ENCODE data around the gene CTIF.

The CTIF gene

DNA sequence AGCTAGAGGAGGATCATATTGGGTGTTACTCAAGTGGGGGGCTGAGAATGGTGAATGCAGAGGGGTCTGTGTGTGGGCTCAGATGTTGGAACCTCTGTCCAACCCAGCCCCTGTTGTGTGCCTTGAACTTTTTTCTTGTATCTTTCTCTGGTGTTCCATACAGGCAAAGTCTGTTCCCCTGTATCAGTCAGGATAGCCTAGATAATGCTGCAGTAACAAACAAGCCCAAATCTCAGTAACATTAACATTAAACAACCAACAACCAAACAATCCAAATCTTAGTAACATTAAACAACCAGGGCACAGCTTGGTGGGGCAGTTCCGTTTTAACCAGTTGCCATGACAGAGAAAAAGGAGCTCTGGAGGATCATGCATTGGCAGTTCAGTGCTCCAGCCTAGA lies 103.7 kb downstream of the CTIF start:
- Histone ChIP-seq H3K27me3 (ENCODE audit: control insufficient read depth in 3 of 3, insufficient read depth in 3 of 3, low read depth in 1 of 3, low read length in 3 of 3) (no peaks in the 10 kb centered on the region), H3K36me3 (replicated peaks in 1 of 2; ENCODE audit: control insufficient read depth in 2 of 2, insufficient read depth in 2 of 2, low read length in 2 of 2) (no peaks in the 10 kb centered on the region), H2BK15ac (ENCODE audit: low read length) (no peak overlapping the region), H3K4me1 (ENCODE audit: control insufficient read depth in 2 of 2, insufficient read depth in 1 of 2, low read depth in 1 of 2, low read length in 2 of 2) (peaks cover 0 to 2% of the 10 kb centered on the region in 2 donors), H4K8ac (ENCODE audit: low read depth, low read length) (no peak overlapping the region), H2BK12ac (ENCODE audit: low read length) (no peak overlapping the region), H3K9ac (ENCODE audit: low read depth, low read length, poor library complexity) (no peak overlapping the region), H3K27ac (replicated peaks; ENCODE audit: low read length) (no peak overlapping the region), H2AFZ (ENCODE audit: low read length) (no peak overlapping the region), H3K4ac (ENCODE audit: low read length) (no peak overlapping the region), H3K79me1 (ENCODE audit: low read depth, low read length) (no peaks in the 10 kb centered on the region), H2BK5ac (ENCODE audit: low read length) (no peak overlapping the region), H3K9me3 (replicated peaks in 1 of 2; ENCODE audit: control insufficient read depth in 2 of 2, insufficient read depth in 1 of 2, low read depth in 1 of 2, low read length in 2 of 2) (peaks cover 4% of the 10 kb centered on the region in 2 donors), H3K23ac (ENCODE audit: low read depth, low read length, poor library complexity) (no peak overlapping the region), H2BK120ac (ENCODE audit: low read depth, low read length) (no peak overlapping the region), H3K4me2 (ENCODE audit: insufficient read depth, low read length, poor library complexity, severe bottlenecking) (no peak overlapping the region), H4K91ac (ENCODE audit: low read depth, low read length, poor library complexity) (no peak overlapping the region), H3K18ac (ENCODE audit: low read length) (no peak overlapping the region), H2AK5ac (ENCODE audit: low read depth, low read length) (no peak overlapping the region), H3K4me3 (ENCODE audit: low read length in 2 of 2) (no peak overlapping the region), H3K14ac (ENCODE audit: low read length) (no peak overlapping the region)
- DNase-seq (ENCODE audit: low spot score): no peak
- WGBS, 2 donors (ENCODE audit: extremely low coverage in 2 of 2, insufficient read length in 2 of 2, insufficient replicate concordance in 1 of 2): no CpG with 5 or more reads among the region's 1 CpG

DNA sequence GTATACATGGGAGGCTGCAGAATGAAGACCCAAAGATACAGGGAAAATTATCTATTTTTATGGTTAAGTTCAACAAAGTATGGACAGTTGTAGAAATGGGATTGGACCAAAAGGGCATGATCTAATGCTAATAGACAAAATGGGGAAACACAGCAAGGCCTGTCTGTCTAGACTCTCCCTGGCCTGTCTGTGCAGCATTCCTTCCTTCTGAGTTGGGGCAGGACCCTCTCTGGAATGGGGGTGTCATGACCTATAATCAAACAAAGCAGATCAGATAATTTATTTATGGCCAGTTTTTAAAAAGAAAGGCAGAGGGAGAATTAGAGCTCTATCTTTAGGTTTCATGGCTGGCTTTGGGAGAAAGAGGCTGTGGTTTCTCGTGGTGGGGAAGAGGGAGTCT lies 104.4 kb downstream of the CTIF start:
- H2AK5ac ChIP-seq (ENCODE audit: low read depth, low read length): no peak overlapping the region
- no peak overlapping the region for H3K4ac ChIP-seq (ENCODE audit: low read length)
- H3K27me3 ChIP-seq (ENCODE audit: control insufficient read depth in 3 of 3, insufficient read depth in 3 of 3, low read depth in 1 of 3, low read length in 3 of 3): no peaks in the 10 kb centered on the region
- H3K9ac ChIP-seq (ENCODE audit: low read depth, low read length, poor library complexity): no peak overlapping the region
- H3K9me3 ChIP-seq (replicated peaks in 1 of 2; ENCODE audit: control insufficient read depth in 2 of 2, insufficient read depth in 1 of 2, low read depth in 1 of 2, low read length in 2 of 2): peaks cover 4% of the 10 kb centered on the region in 2 donors
- H3K4me1 ChIP-seq (ENCODE audit: control insufficient read depth in 2 of 2, insufficient read depth in 1 of 2, low read depth in 1 of 2, low read length in 2 of 2): peaks cover 0 to 2% of the 10 kb centered on the region in 2 donors
- no peak overlapping the region for H3K14ac ChIP-seq (ENCODE audit: low read length)
- no peak overlapping the region for H2BK120ac ChIP-seq (ENCODE audit: low read depth, low read length)
- H3K27ac ChIP-seq (replicated peaks; ENCODE audit: low read length): no peak overlapping the region
- no peak overlapping the region for H3K4me3 ChIP-seq (ENCODE audit: low read length in 2 of 2)
- H4K8ac ChIP-seq (ENCODE audit: low read depth, low read length): no peak overlapping the region
- H2BK5ac ChIP-seq (ENCODE audit: low read length): no peak overlapping the region
- H3K23ac ChIP-seq (ENCODE audit: low read depth, low read length, poor library complexity): no peak overlapping the region
- H2BK15ac ChIP-seq (ENCODE audit: low read length): no peak overlapping the region
- H3K36me3 ChIP-seq (replicated peaks in 1 of 2; ENCODE audit: control insufficient read depth in 2 of 2, insufficient read depth in 2 of 2, low read length in 2 of 2): no peaks in the 10 kb centered on the region
- H3K79me1 ChIP-seq (ENCODE audit: low read depth, low read length): no peaks in the 10 kb centered on the region
- no peak overlapping the region for H3K18ac ChIP-seq (ENCODE audit: low read length)
- no peak overlapping the region for H3K4me2 ChIP-seq (ENCODE audit: insufficient read depth, low read length, poor library complexity, severe bottlenecking)
- no peak overlapping the region for H4K91ac ChIP-seq (ENCODE audit: low read depth, low read length, poor library complexity)
- no peak for DNase-seq (ENCODE audit: low spot score)
- no peak overlapping the region for H2BK12ac ChIP-seq (ENCODE audit: low read length)
- no CpG with 5 or more reads among the region's 1 CpG for WGBS, 2 donors (ENCODE audit: extremely low coverage in 2 of 2, insufficient read length in 2 of 2, insufficient replicate concordance in 1 of 2)
- H2AFZ ChIP-seq (ENCODE audit: low read length): no peak overlapping the region

DNA sequence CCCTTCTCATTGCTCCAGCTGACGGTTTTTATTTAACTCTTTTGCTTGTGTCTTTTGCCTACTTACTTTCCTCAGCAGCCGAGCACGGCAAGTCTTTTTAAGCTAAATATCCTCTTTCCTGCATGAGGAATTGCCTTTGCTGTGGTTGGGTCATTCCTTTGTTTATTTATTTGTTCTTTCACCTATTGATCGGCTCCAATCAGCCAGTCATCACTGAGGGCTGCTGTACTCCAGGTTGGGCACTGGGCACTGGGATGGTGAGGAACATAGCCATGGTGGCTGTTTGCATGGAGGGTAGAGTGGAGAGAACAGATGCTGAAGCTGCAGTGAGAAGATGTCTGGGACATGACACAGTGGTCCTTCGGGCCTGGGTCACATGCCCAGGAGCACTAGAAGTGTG lies 105.2 kb downstream of the CTIF start:
- no peak overlapping the region for H3K4ac ChIP-seq (ENCODE audit: low read length)
- no peak overlapping the region for H3K14ac ChIP-seq (ENCODE audit: low read length)
- no peak overlapping the region for H2BK120ac ChIP-seq (ENCODE audit: low read depth, low read length)
- H3K4me1 ChIP-seq (ENCODE audit: control insufficient read depth in 2 of 2, insufficient read depth in 1 of 2, low read depth in 1 of 2, low read length in 2 of 2): peaks cover under 1 to 2% of the 10 kb centered on the region in 2 donors
- no peak overlapping the region for H3K4me3 ChIP-seq (ENCODE audit: low read length in 2 of 2)
- no CpG with 5 or more reads among the region's 5 CpGs for WGBS, 2 donors (ENCODE audit: extremely low coverage in 2 of 2, insufficient read length in 2 of 2, insufficient replicate concordance in 1 of 2)
- H3K36me3 ChIP-seq (replicated peaks in 1 of 2; ENCODE audit: control insufficient read depth in 2 of 2, insufficient read depth in 2 of 2, low read length in 2 of 2): no peaks in the 10 kb centered on the region
- no peak overlapping the region for H3K27ac ChIP-seq (replicated peaks; ENCODE audit: low read length)
- no peak overlapping the region for H2BK15ac ChIP-seq (ENCODE audit: low read length)
- no peak overlapping the region for H2AFZ ChIP-seq (ENCODE audit: low read length)
- no peak overlapping the region for H3K23ac ChIP-seq (ENCODE audit: low read depth, low read length, poor library complexity)
- H2BK12ac ChIP-seq (ENCODE audit: low read length): no peak overlapping the region
- no peaks in the 10 kb centered on the region for H3K79me1 ChIP-seq (ENCODE audit: low read depth, low read length)
- no peak overlapping the region for H2AK5ac ChIP-seq (ENCODE audit: low read depth, low read length)
- no peak overlapping the region for H3K9ac ChIP-seq (ENCODE audit: low read depth, low read length, poor library complexity)
- no peak overlapping the region for H3K4me2 ChIP-seq (ENCODE audit: insufficient read depth, low read length, poor library complexity, severe bottlenecking)
- H3K27me3 ChIP-seq (ENCODE audit: control insufficient read depth in 3 of 3, insufficient read depth in 3 of 3, low read depth in 1 of 3, low read length in 3 of 3): no peaks in the 10 kb centered on the region
- peaks cover 4% of the 10 kb centered on the region in 2 donors for H3K9me3 ChIP-seq (replicated peaks in 1 of 2; ENCODE audit: control insufficient read depth in 2 of 2, insufficient read depth in 1 of 2, low read depth in 1 of 2, low read length in 2 of 2)
- no peak overlapping the region for H4K8ac ChIP-seq (ENCODE audit: low read depth, low read length)
- no peak overlapping the region for H3K18ac ChIP-seq (ENCODE audit: low read length)
- DNase-seq (ENCODE audit: low spot score): no peak
- H2BK5ac ChIP-seq (ENCODE audit: low read length): no peak overlapping the region
- no peak overlapping the region for H4K91ac ChIP-seq (ENCODE audit: low read depth, low read length, poor library complexity)

DNA sequence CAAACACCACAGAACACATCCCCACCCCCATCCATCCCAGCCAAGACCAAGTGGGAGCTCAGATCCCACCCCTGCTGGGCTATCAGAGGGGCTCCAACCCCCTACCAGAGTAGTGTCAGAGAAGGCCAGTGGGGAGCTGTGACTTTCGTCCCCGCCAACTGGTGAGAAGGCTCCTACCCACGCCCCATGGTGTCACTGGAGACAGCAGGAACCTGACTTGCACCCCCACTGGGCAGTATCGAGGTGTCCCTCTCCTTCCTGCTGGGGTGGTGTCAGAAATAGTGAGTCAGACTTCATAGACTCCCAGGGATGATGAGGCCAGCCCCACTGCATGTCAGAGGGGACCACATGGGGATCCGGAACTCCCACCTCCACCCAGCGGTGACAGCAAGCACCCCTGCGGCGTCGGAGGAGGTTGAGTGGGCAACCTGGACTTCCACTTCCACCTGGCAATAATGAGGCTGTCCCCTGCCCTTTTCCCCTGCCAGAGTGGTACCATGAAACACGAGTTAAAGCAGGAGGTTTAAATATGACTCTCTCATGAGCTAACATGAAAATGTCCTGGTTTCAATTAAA lies 106.7 kb downstream of the CTIF start:
- Histone ChIP-seq H3K18ac (ENCODE audit: low read length) (peak overlapping the region; percentile 49), H3K27ac (replicated peaks; ENCODE audit: low read length) (no peak overlapping the region), H2AFZ (ENCODE audit: low read length) (no peak overlapping the region), H3K4me1 (ENCODE audit: control insufficient read depth in 2 of 2, insufficient read depth in 1 of 2, low read depth in 1 of 2, low read length in 2 of 2) (peaks cover 3 to 4% of the 10 kb centered on the region in 2 donors), H2BK120ac (ENCODE audit: low read depth, low read length) (no peak overlapping the region), H2BK12ac (ENCODE audit: low read length) (no peak overlapping the region), H3K27me3 (ENCODE audit: control insufficient read depth in 3 of 3, insufficient read depth in 3 of 3, low read depth in 1 of 3, low read length in 3 of 3) (no peaks in the 10 kb centered on the region), H3K14ac (ENCODE audit: low read length) (no peak overlapping the region), H3K9ac (ENCODE audit: low read depth, low read length, poor library complexity) (no peak overlapping the region), H4K91ac (ENCODE audit: low read depth, low read length, poor library complexity) (no peak overlapping the region), H3K36me3 (replicated peaks in 1 of 2; ENCODE audit: control insufficient read depth in 2 of 2, insufficient read depth in 2 of 2, low read length in 2 of 2) (no peaks in the 10 kb centered on the region), H4K8ac (ENCODE audit: low read depth, low read length) (no peak overlapping the region), H3K4me2 (ENCODE audit: insufficient read depth, low read length, poor library complexity, severe bottlenecking) (no peak overlapping the region), H3K4ac (ENCODE audit: low read length) (no peak overlapping the region), H2BK15ac (ENCODE audit: low read length) (no peak overlapping the region), H3K4me3 (ENCODE audit: low read length in 2 of 2) (no peak overlapping the region), H2BK5ac (ENCODE audit: low read length) (no peak overlapping the region), H3K9me3 (replicated peaks in 1 of 2; ENCODE audit: control insufficient read depth in 2 of 2, insufficient read depth in 1 of 2, low read depth in 1 of 2, low read length in 2 of 2) (peaks cover 4% of the 10 kb centered on the region in 2 donors), H3K79me1 (ENCODE audit: low read depth, low read length) (no peaks in the 10 kb centered on the region), H2AK5ac (ENCODE audit: low read depth, low read length) (no peak overlapping the region), H3K23ac (ENCODE audit: low read depth, low read length, poor library complexity) (no peak overlapping the region)
- WGBS, 2 donors (ENCODE audit: extremely low coverage in 2 of 2, insufficient read length in 2 of 2, insufficient replicate concordance in 1 of 2): no CpG with 5 or more reads among the region's 10 CpGs
- DNase-seq (ENCODE audit: low spot score): no peak
